Ovary (tissue), 3 donors: Measurements from ENCODE around the gene MMS19.
"Not testable (repeated sequence)": the region's sequence is repeated elsewhere in the genome, so short reads cannot be mapped to it uniquely, and the experiment has no call there.

Experiments used
- CTCF ChIP-seq, 3 donors: fragments of 450-650 bp in 2 of 3; fragments of 200-600 bp in 1 of 3; IDR thresholded peaks; one replicate each; pipeline versions ENCODE4 v1.5.1 to v1.8.0; 2016 to 2022; ENCODE audit warnings: antibody characterized with exemption in 3 of 3, mild to moderate bottlenecking in 1 of 3
- EP300 ChIP-seq: sonication (generic); formaldehyde crosslinking; IDR thresholded peaks from one replicate; pipeline ENCODE4 v1.6.1; 2017; ENCODE audit warnings: antibody characterized with exemption
- POLR2A ChIP-seq: fragments of 450-650 bp; IDR thresholded peaks from one replicate; pipeline ENCODE4 v1.6.1; 2017; ENCODE audit warnings: antibody characterized with exemption, mild to moderate bottlenecking, moderate library complexity
- donor health status: DM: no; HTN: no; CAD: no.

GRCh38 chr10:97423757-97424098 lies 74.5 kb downstream of the MMS19 start:
- not testable (repeated sequence) for TF ChIP-seq CTCF (IDR thresholded peaks at IDR 0.05); POLR2A; EP300
